H1 (cell line): ENCODE data around the gene POLR1B. TPM values are rescaled to one million over a fixed set of nuclear protein-coding genes. Genes with fewer than 3 reads are reported as not detected.

Experiments
- CTCF ChIA-PET: fragments of 300-600 bp; sonication (Branson Sonifier 250); formaldehyde crosslinking; loops from one replicate; lab custom pipeline; 2021; ENCODE audit not compliant: partially characterized antibody; lab: Charles Lee
- POLR2A ChIA-PET: fragments of 300-600 bp; sonication (Branson Sonifier 250); formaldehyde crosslinking; loops from one replicate; lab custom pipeline; 2021; ENCODE audit warnings: inconsistent platforms; ENCODE audit not compliant: partially characterized antibody; lab: Charles Lee
- DNase-seq, 2 experiments: peaks; one replicate each; pipeline versions ENCODE4 v3.0.0 to v3.0.0-alpha.2; 2010 to 2022; ENCODE audit warnings: low spot score in 2 of 2, low read depth in 1 of 2, mixed read lengths in 1 of 2
- FAIRE-seq: peaks from 2 replicates; lab custom pipeline; 2011; peaks lifted over from hg19 to GRCh38; lab: Jason Lieb, UNC
- H2AFZ ChIP-seq: 2 replicates; pipeline ENCODE4 v1.8.1; 2012; ENCODE audit warnings: low read length, inconsistent platforms
- H2AK5ac ChIP-seq: 2 replicates; pipeline ENCODE4 v1.6.1; 2013; ENCODE audit warnings: low read depth, low read length
- H2BK120ac ChIP-seq: replicated peaks from 2 replicates; pipeline ENCODE3; 2013; ENCODE audit warnings: low read depth, low read length, inconsistent platforms
- H2BK12ac ChIP-seq: 2 replicates; pipeline ENCODE4 v1.6.1; 2013; ENCODE audit warnings: low read depth, low read length
- H2BK15ac ChIP-seq: 2 replicates; pipeline ENCODE4 v1.6.1; 2013; ENCODE audit warnings: low read length
- H2BK20ac ChIP-seq: 2 replicates; pipeline ENCODE4 v1.6.1; 2013; ENCODE audit warnings: low read length
- H2BK5ac ChIP-seq: 2 replicates; pipeline ENCODE4 v1.6.1; 2013; ENCODE audit warnings: low read depth, low read length
- H3K14ac ChIP-seq: 2 replicates; pipeline ENCODE4 v1.6.1; 2013; ENCODE audit warnings: inconsistent platforms; ENCODE audit not compliant: insufficient read length
- H3K18ac ChIP-seq: 2 replicates; pipeline ENCODE4 v1.6.1; 2013; ENCODE audit warnings: low read length; ENCODE audit errors: extremely low read depth
- H3K23ac ChIP-seq: 2 replicates; pipeline ENCODE4 v1.6.1; 2013; ENCODE audit warnings: inconsistent platforms; ENCODE audit not compliant: insufficient read length
- H3K23me2 ChIP-seq: 2 replicates; pipeline ENCODE4 v1.6.1; 2013; ENCODE audit warnings: low read depth, low read length
- H3K27ac ChIP-seq: 2 replicates; pipeline ENCODE4 v1.6.1; 2011; ENCODE audit warnings: low read depth, low read length, inconsistent platforms
- H3K27me3 ChIP-seq, 4 experiments: replicated peaks in 1 of 4; 1 replicate in 1 of 4; 2 replicates in 3 of 4; pipeline versions ENCODE4 v1.6.1 to v1.8.1; 2011 to 2013; ENCODE audit warnings: low read length in 3 of 4, mild to moderate bottlenecking in 3 of 4, inconsistent platforms in 2 of 4, mixed read lengths in 2 of 4, moderate library complexity in 1 of 4; ENCODE audit not compliant: control insufficient read depth in 3 of 4, insufficient read depth in 3 of 4; ENCODE audit errors: extremely low read depth in 1 of 4
- H3K36me3 ChIP-seq, 4 experiments: 2 replicates each; pipeline versions ENCODE4 v1.6.1 to v1.8.1; 2011 to 2013; ENCODE audit warnings: mild to moderate bottlenecking in 4 of 4, low read length in 3 of 4, moderate library complexity in 2 of 4, control low read depth in 1 of 4, inconsistent platforms in 1 of 4; ENCODE audit not compliant: insufficient read depth in 4 of 4, control insufficient read depth in 2 of 4
- H3K4ac ChIP-seq: replicated peaks from 2 replicates; pipeline ENCODE3; 2013; ENCODE audit warnings: low read length, low read depth, mixed read lengths, inconsistent platforms; ENCODE audit not compliant: insufficient read length
- H3K4me1 ChIP-seq, 4 experiments: replicated peaks in 1 of 4; 1 replicate in 1 of 4; 2 replicates in 3 of 4; pipeline versions ENCODE4 v1.6.1 to v1.8.1; 2011 to 2013; ENCODE audit warnings: low read length in 3 of 4, inconsistent platforms in 2 of 4, mixed read lengths in 1 of 4; ENCODE audit not compliant: insufficient read depth in 4 of 4, control insufficient read depth in 3 of 4
- H3K4me2 ChIP-seq, 2 experiments: 2 replicates each; pipeline versions ENCODE4 v1.6.1 to v1.8.1; 2011 to 2013; ENCODE audit warnings: low read depth in 2 of 2, low read length in 2 of 2, control low read depth in 1 of 2, inconsistent platforms in 1 of 2, mild to moderate bottlenecking in 1 of 2; ENCODE audit not compliant: insufficient read depth in 1 of 2
- H3K4me3 ChIP-seq, 4 experiments: fragments of 200-600, 300-600 bp in 1 of 4; sonication (generic), shearing (Covaris generic), sonication (Bioruptor Twin) in 1 of 4; 2 replicates each; pipeline versions ENCODE4 v1.5.1 to v1.8.1; 2011 to 2016; ENCODE audit warnings: low read length in 4 of 4, low read depth in 3 of 4, control low read depth in 2 of 4, inconsistent platforms in 2 of 4, mild to moderate bottlenecking in 2 of 4, mixed read lengths in 1 of 4, moderate library complexity in 1 of 4; ENCODE audit not compliant: insufficient read depth in 2 of 4; ENCODE audit errors: extremely low read depth in 1 of 4
- H3K56ac ChIP-seq: replicated peaks from 2 replicates; pipeline ENCODE3; 2013; ENCODE audit warnings: low read depth, mild to moderate bottlenecking, mixed read lengths, low read length, inconsistent platforms; ENCODE audit not compliant: insufficient read length
- H3K79me1 ChIP-seq: 2 replicates; pipeline ENCODE4 v1.6.1; 2013; ENCODE audit warnings: low read depth, low read length, control low read depth
- H3K79me2 ChIP-seq, 2 experiments: 2 replicates each; pipeline versions ENCODE4 v1.6.1 to v1.8.1; 2012 to 2013; ENCODE audit warnings: low read length in 2 of 2, mild to moderate bottlenecking in 2 of 2, inconsistent platforms in 1 of 2; ENCODE audit not compliant: insufficient read depth in 2 of 2, control insufficient read depth in 1 of 2
- H3K9ac ChIP-seq, 4 experiments: replicated peaks in 1 of 4; 1 replicate in 1 of 4; 2 replicates in 3 of 4; pipeline versions ENCODE4 v1.6.1 to v1.8.1; 2011 to 2013; ENCODE audit warnings: low read depth in 3 of 4, low read length in 3 of 4, control low read depth in 2 of 4, mild to moderate bottlenecking in 2 of 4, moderate library complexity in 2 of 4, inconsistent platforms in 1 of 4; ENCODE audit errors: extremely low read depth in 1 of 4
- H3K9me3 ChIP-seq, 2 experiments: 2 replicates each; pipeline versions ENCODE4 v1.6.1 to v1.8.1; 2012 to 2013; ENCODE audit warnings: mild to moderate bottlenecking in 2 of 2, moderate library complexity in 2 of 2, control low read depth in 1 of 2, inconsistent platforms in 1 of 2, low read depth in 1 of 2, low read length in 1 of 2, mixed read lengths in 1 of 2; ENCODE audit not compliant: insufficient read depth in 2 of 2
- H4K20me1 ChIP-seq, 2 experiments: replicated peaks in 1 of 2; 2 replicates each; pipeline versions ENCODE3 to v1.8.1; 2011 to 2013; ENCODE audit warnings: inconsistent platforms in 2 of 2, low read length in 2 of 2, mild to moderate bottlenecking in 1 of 2; ENCODE audit not compliant: insufficient read depth in 2 of 2, control insufficient read depth in 1 of 2
- H4K5ac ChIP-seq: 2 replicates; pipeline ENCODE4 v1.6.1; 2013; ENCODE audit warnings: low read length, low read depth, mixed read lengths, inconsistent platforms; ENCODE audit not compliant: insufficient read length
- H4K8ac ChIP-seq: 2 replicates; pipeline ENCODE4 v1.8.0; 2013; ENCODE audit warnings: mild to moderate bottlenecking, moderate library complexity, low read length, inconsistent platforms; ENCODE audit not compliant: insufficient read depth; ENCODE audit errors: extremely low read depth
- H4K91ac ChIP-seq: replicated peaks from 2 replicates; pipeline ENCODE3; 2013; ENCODE audit warnings: low read length, mixed read lengths, inconsistent platforms; ENCODE audit not compliant: insufficient read length
- ASH2L ChIP-seq: fragments of 200-600, 300-600 bp; sonication (generic); IDR thresholded peaks from one replicate; pipeline ENCODE4 v1.7.1; 2017; ENCODE audit warnings: low read length
- BRCA1 ChIP-seq: IDR thresholded peaks from 2 replicates; pipeline ENCODE4 v1.6.1; 2012; ENCODE audit warnings: low read depth, low read length, improper control_type of control experiment
- CTBP2 ChIP-seq: IDR thresholded peaks from 2 replicates; pipeline ENCODE4 v1.7.0; 2011; ENCODE audit warnings: borderline replicate concordance, mild to moderate bottlenecking, moderate library complexity, mixed read lengths, low read length; ENCODE audit not compliant: insufficient read depth, insufficient read length
- CTCF ChIP-seq, 3 experiments: IDR thresholded peaks; 1 replicate in 2 of 3; 2 replicates in 1 of 3; pipeline versions ENCODE4 v1.5.1 to v1.6.1; 2011; ENCODE audit warnings: low read length in 3 of 3, mild to moderate bottlenecking in 3 of 3, inconsistent platforms in 2 of 3, low read depth in 1 of 3, moderate library complexity in 1 of 3; ENCODE audit not compliant: insufficient read depth in 1 of 3; ENCODE audit errors: control extremely low read depth in 1 of 3
- GABPA ChIP-seq: IDR thresholded peaks from 2 replicates; pipeline ENCODE4 v1.6.1; 2011; ENCODE audit warnings: mild to moderate bottlenecking, low read length, moderate library complexity, borderline replicate concordance; ENCODE audit not compliant: insufficient read depth
- GTF2F1 ChIP-seq: IDR thresholded peaks from 2 replicates; pipeline ENCODE4 v1.6.1; 2012; ENCODE audit warnings: low read depth, low read length, improper control_type of control experiment, borderline replicate concordance
- RAD21 ChIP-seq, 2 experiments: IDR thresholded peaks in 1 of 2; conservative IDR thresholded peaks in 1 of 2; 2 replicates each; pipeline ENCODE4 v1.6.1; 2011; ENCODE audit warnings: low read depth in 2 of 2, low read length in 2 of 2, improper control_type of control experiment in 1 of 2, inconsistent platforms in 1 of 2, mild to moderate bottlenecking in 1 of 2, moderate library complexity in 1 of 2
- TEAD4 ChIP-seq: IDR thresholded peaks from 2 replicates; pipeline ENCODE4 v1.6.1; 2012; ENCODE audit warnings: low read depth, low read length, inconsistent platforms, mixed read lengths
- USF2 ChIP-seq: IDR thresholded peaks from 2 replicates; pipeline ENCODE4 v1.6.1; 2011; ENCODE audit warnings: low read length, improper control_type of control experiment
- WGBS, 2 experiments: shearing (Covaris generic) in 1 of 2; methylation state at CpG; one replicate each; pipeline versions ENCODE4 v1.1.6 to v1.1.7; 2013 to 2015; ENCODE audit warnings: low lambda C conversion rate in 2 of 2, mixed read lengths in 2 of 2, inconsistent platforms in 1 of 2, low coverage in 1 of 2, missing lambda C conversion rate in 1 of 2; ENCODE audit not compliant: insufficient replicate concordance in 2 of 2, insufficient coverage in 1 of 2, insufficient read length in 1 of 2; ENCODE audit errors: extremely low coverage in 1 of 2, missing lambda C conversion rate in 1 of 2; 5-methylcytosine and 5-hydroxymethylcytosine counted together
- polyA plus RNA-seq, 7 experiments: library from polyadenylated mRNA; depleted of rRNA in 3 of 7; stranded (reverse) in 5 of 7; unstranded in 2 of 7; fragments of >200 nt in 5 of 7; fragments of 200-250 nt in 2 of 7; gene quantifications; 1 replicate in 5 of 7; 2 replicates in 1 of 7; 4 replicates in 1 of 7; pipeline versions ENCODE4 v1.2.1 to v1.2.3, GENCODE V29; 2011 to 2013; ENCODE audit warnings: missing spikeins in 2 of 7, mixed read lengths in 2 of 7
- total RNA-seq: library from RNA; stranded (reverse); fragmentation: NEBNext Ultra II Directional; extraction: Animal tissue kit (Norgen Biotek cat#: 25700); gene quantifications from 2 replicates; pipeline ENCODE4 v1.2.1, GENCODE V29; 2021

The POLR1B gene
- total and polyA plus RNA-seq, 2 of the 8 experiments (the other 6 are each of a cell fraction or from before 2014, with no cell fraction given): 24.3 to 69.4 TPM

- Histone ChIP-seq H3K36me3 (peaks cover 0 to 6% (median 2%) of the 10 kb centered on the region in 4 experiments; a peak in 5 of 8 replicates), H3K4me1 (peaks cover 0 to 3% (median 1%) of the 10 kb centered on the region in 4 experiments; a peak in 4 of 7 replicates), H3K4me3 (no peak overlapping the region), H3K18ac (no peak overlapping the region), H3K27ac (no peak overlapping the region), H3K9ac (no peak overlapping the region), H3K23ac (no peak overlapping the region), H3K14ac (no peak overlapping the region), H3K4me2 (no peak overlapping the region), H2BK120ac (no peak overlapping the region), H3K79me2 (no peaks in the 10 kb centered on the region), H4K5ac (no peak overlapping the region), H3K79me1 (no peaks in the 10 kb centered on the region), H2BK15ac (no peak overlapping the region), H2AFZ (no peak overlapping the region), H4K20me1 (no peaks in the 10 kb centered on the region), H2BK5ac (no peak overlapping the region), H4K8ac (no peak overlapping the region; the same call in 1 of the 2 replicates), H4K91ac (no peak overlapping the region), H2BK12ac (no peak overlapping the region), H2BK20ac (no peak overlapping the region), H3K9me3 (no peaks in the 10 kb centered on the region), H2AK5ac (no peak overlapping the region), H3K27me3 (no peaks in the 10 kb centered on the region), H3K23me2 (no peaks in the 10 kb centered on the region), H3K4ac (no peak overlapping the region), H3K56ac (no peak overlapping the region)
- WGBS, 2 experiments: 91% methylated on average over 5 of the region's 5 CpGs; no CpG with 5 or more reads in 1 of the 2 experiments
- no peak for DNase-seq
- no peak for FAIRE-seq
- POLR2A ChIA-PET: interaction anchor here (1.3 kb wide), 2 partner anchors 54 to 67 kb away, joined by 3 to 4 read pairs; partner anchors contain the start of gene SLC20A1
- CTCF ChIA-PET: interaction anchor here (0.7 to 3.7 kb wide), 3 partner anchors 8 to 367 kb away, joined by 3 to 17 read pairs (median 4); no protein-coding TSS in a partner anchor
- TF ChIP-seq ASH2L (no peak), CTCF (IDR thresholded peaks at IDR 0.05; ENCODE audit: control extremely low read depth in 1 of 3, insufficient read depth in 1 of 3, low read depth in 1 of 3, low read length in 3 of 3) (no peak), RAD21 (IDR thresholded peaks at IDR 0.05 in 1 of 2, conservative IDR thresholded peaks at IDR 0.05 in 1 of 2; ENCODE audit: low read depth in 2 of 2, low read length in 2 of 2) (no peak), BRCA1 (no peak), CTBP2 (no peak), TEAD4 (no peak), GABPA (no peak), USF2 (no peak), GTF2F1 (no peak)
Measured at GRCh38 chr2:112591413-112591812, 49.1 kb downstream of the POLR1B start.
